PC-3 (cell line): ENCODE measurements around the gene SLC9A4. TPM values are rescaled to one million over a fixed set of nuclear protein-coding genes. Genes with fewer than 3 reads are reported as not detected.

Experiments used
- ATAC-seq: fragments of 200-7000 bp; cut with Tn5 transposase; 2 replicates; pipeline ENCODE4 v1.9.1; 2020; ENCODE audit warnings: mild to moderate bottlenecking, moderate library complexity
- BruUV-seq: library from RNA; stranded (reverse); fragments of 400-500 nt; replicated peaks from 2 replicates; lab custom pipeline; 2021; lab: Mats Ljungman, UMichigan
- CTCF ChIA-PET: fragments of 300-600 bp; sonication (Branson Sonifier 250); formaldehyde crosslinking; loops from one replicate; lab custom pipeline; 2022; ENCODE audit warnings: antibody characterized with exemption; lab: Charles Lee
- POLR2A ChIA-PET: fragments of 300-600 bp; sonication (Branson Sonifier 250); formaldehyde crosslinking; loops from one replicate; lab custom pipeline; 2022; ENCODE audit warnings: antibody characterized with exemption; ENCODE audit not compliant: unreplicated experiment; lab: Charles Lee
- DNase-seq: peaks from one replicate; pipeline ENCODE4 v3.0.0-alpha.2; 2015
- H2AFZ ChIP-seq: fragments of 300-600 bp; sonication (generic); 2 replicates; pipeline ENCODE4 v1.6.0; 2016; ENCODE audit warnings: antibody characterized with exemption, low read length
- H3F3A ChIP-seq: fragments of 300-600 bp; sonication (generic); one replicate; pipeline ENCODE4 v1.6.0; 2017; ENCODE audit warnings: antibody characterized with exemption, low read length, control low read depth, mild to moderate bottlenecking; ENCODE audit not compliant: unreplicated experiment
- H3K27ac ChIP-seq: fragments of 300-600 bp; sonication (generic); 2 replicates; pipeline ENCODE4 v1.5.1; 2016; ENCODE audit warnings: mild to moderate bottlenecking, low read length
- H3K27me3 ChIP-seq: fragments of 300-600 bp; sonication (generic); 2 replicates; pipeline ENCODE4 v1.6.1; 2016; ENCODE audit warnings: low read length, mixed read lengths
- H3K36me3 ChIP-seq: fragments of 300-600 bp; sonication (generic); 2 replicates; pipeline ENCODE4 v1.6.1; 2016; ENCODE audit warnings: low read depth, mixed run types, low read length, mixed read lengths
- H3K4me1 ChIP-seq: fragments of 300-600 bp; sonication (generic); 2 replicates; pipeline ENCODE4 v1.5.1; 2016; ENCODE audit warnings: low read length; ENCODE audit not compliant: insufficient read depth
- H3K4me2 ChIP-seq: fragments of 300-600 bp; sonication (generic); 2 replicates; pipeline ENCODE4 v1.6.0; 2016; ENCODE audit warnings: low read length
- H3K4me3 ChIP-seq: fragments of 300-600 bp; sonication (generic); 2 replicates; pipeline ENCODE4 v1.5.1; 2016; ENCODE audit warnings: mild to moderate bottlenecking, low read length, mixed read lengths
- H3K79me2 ChIP-seq: fragments of 300-600 bp; sonication (generic); 2 replicates; pipeline ENCODE4 v1.6.1; 2017; ENCODE audit warnings: low read length, mixed read lengths
- H3K9ac ChIP-seq: fragments of 300-600 bp; sonication (generic); 2 replicates; pipeline ENCODE4 v1.6.0; 2016; ENCODE audit warnings: mild to moderate bottlenecking, low read length
- H3K9me2 ChIP-seq: fragments of 300-600 bp; sonication (generic); replicated peaks from 2 replicates; pipeline ENCODE4 v1.6.1; 2016; ENCODE audit warnings: mixed run types, low read length, mixed read lengths
- H3K9me3 ChIP-seq: fragments of 300-600 bp; sonication (generic); 2 replicates; pipeline ENCODE4 v1.6.1; 2016; ENCODE audit warnings: low read length, mixed read lengths
- H4K20me1 ChIP-seq: fragments of 300-600 bp; sonication (generic); 2 replicates; pipeline ENCODE4 v1.6.1; 2016; ENCODE audit warnings: low read length, mixed read lengths
- EZH2 ChIP-seq: fragments of 300-600 bp; sonication (generic); IDR thresholded peaks from one replicate; pipeline ENCODE4 v1.6.1; 2017; ENCODE audit warnings: antibody characterized with exemption, mild to moderate bottlenecking, low read length; ENCODE audit not compliant: unreplicated experiment
- EZH2phosphoT487 ChIP-seq: fragments of 300-600 bp; sonication (generic); IDR thresholded peaks from 2 replicates; pipeline ENCODE4 v1.6.1; 2018; ENCODE audit warnings: mild to moderate bottlenecking, antibody characterized with exemption, low read length, borderline replicate concordance
- intact Hi-C: fragments of 100-400 bp; cut with micrococcal nuclease; formaldehyde crosslinking; loops from 2 replicates; pipeline ENCODE4 v1.9.0; 2023
- total RNA-seq: library from RNA; depleted of rRNA; stranded (reverse); fragments of >200 nt; gene quantifications from 2 replicates; pipeline ENCODE4 v1.2.3, GENCODE V29; 2014
- TF ChIP-seq, protein P1 (sequence below): fragments of 300-600 bp; sonication (generic); conservative IDR thresholded peaks from 2 replicates; pipeline ENCODE4 v1.5.1; 2017; ENCODE audit warnings: antibody characterized with exemption, low read depth, mild to moderate bottlenecking, low read length

The SLC9A4 gene
- total RNA-seq, 1 experiment from 2014 or later = 0.04 TPM

- H3K9me3 ChIP-seq = no peaks in the 10 kb centered on the region
- intact Hi-C loops = no loop called here
- no peaks in the 10 kb centered on the region for H3F3A ChIP-seq
- peaks cover 27% of the 10 kb centered on the region for H3K4me1 ChIP-seq
- no TSS peak for BruUV-seq
- H3K27ac ChIP-seq = no peak overlapping the region
- CTCF ChIA-PET = no interaction called here
- no peak overlapping the region for H3K4me3 ChIP-seq
- H3K9me2 ChIP-seq = no peaks in the 10 kb centered on the region
- no peak for DNase-seq
- ATAC-seq = no peak
- no peaks in the 10 kb centered on the region for H3K36me3 ChIP-seq
- H3K9ac ChIP-seq = no peak overlapping the region
- no peaks in the 10 kb centered on the region for H3K27me3 ChIP-seq
- H3K79me2 ChIP-seq = no peaks in the 10 kb centered on the region
- H2AFZ ChIP-seq = no peak overlapping the region
- no peak overlapping the region for H3K4me2 ChIP-seq
- TF ChIP-seq EZH2phosphoT487 = no peak
- TF ChIP-seq, protein P1, sequence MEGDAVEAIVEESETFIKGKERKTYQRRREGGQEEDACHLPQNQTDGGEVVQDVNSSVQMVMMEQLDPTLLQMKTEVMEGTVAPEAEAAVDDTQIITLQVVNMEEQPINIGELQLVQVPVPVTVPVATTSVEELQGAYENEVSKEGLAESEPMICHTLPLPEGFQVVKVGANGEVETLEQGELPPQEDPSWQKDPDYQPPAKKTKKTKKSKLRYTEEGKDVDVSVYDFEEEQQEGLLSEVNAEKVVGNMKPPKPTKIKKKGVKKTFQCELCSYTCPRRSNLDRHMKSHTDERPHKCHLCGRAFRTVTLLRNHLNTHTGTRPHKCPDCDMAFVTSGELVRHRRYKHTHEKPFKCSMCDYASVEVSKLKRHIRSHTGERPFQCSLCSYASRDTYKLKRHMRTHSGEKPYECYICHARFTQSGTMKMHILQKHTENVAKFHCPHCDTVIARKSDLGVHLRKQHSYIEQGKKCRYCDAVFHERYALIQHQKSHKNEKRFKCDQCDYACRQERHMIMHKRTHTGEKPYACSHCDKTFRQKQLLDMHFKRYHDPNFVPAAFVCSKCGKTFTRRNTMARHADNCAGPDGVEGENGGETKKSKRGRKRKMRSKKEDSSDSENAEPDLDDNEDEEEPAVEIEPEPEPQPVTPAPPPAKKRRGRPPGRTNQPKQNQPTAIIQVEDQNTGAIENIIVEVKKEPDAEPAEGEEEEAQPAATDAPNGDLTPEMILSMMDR = no peak
- TF ChIP-seq EZH2 = no peak
- H4K20me1 ChIP-seq = no peaks in the 10 kb centered on the region
- POLR2A ChIA-PET = no interaction called here
These were observed 39.1 kb downstream of the SLC9A4 start for GRCh38 chr2:102512161-102512560.

DNA sequence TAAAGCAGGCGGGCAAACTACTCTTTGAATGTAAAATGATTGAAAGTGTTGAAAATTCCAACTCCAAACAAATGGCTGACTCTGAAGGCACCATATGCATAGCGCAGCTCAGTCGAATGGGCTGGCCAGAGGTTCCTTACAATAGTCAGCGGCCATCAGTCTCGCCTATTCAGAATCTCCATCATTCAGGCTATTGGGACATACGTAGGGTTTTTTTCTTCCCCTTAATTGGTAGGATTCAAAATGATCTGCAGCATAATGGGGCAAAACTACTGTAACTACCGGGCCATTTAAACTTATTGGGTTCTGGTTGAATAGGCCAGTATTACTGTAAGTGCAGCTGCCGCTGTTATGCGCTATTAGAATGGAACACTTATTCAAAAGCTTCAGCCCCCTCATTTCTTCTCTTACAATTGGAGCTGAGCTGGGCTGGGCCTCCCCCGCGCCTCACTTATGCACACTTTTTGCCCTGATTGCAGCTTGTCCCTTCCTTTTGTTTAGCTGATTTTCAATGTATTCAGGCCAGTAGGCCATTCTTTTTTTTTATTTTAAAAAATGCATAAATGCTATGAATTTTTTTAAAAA, 40.4 kb downstream of the SLC9A4 start:
- DNase-seq (no peak), ATAC-seq (no peak)
- H3K79me2 ChIP-seq = no peaks in the 10 kb centered on the region
- H3K27ac ChIP-seq = no peak overlapping the region
- H3K4me2 ChIP-seq = peak overlapping the region; percentile 71
- POLR2A ChIA-PET = no interaction called here
- H3K9ac ChIP-seq = no peak overlapping the region
- CTCF ChIA-PET = interaction anchor here (1.0 kb wide), 1 partner anchor 102 kb away, joined by 6 read pairs; no protein-coding TSS in a partner anchor
- TF ChIP-seq EZH2phosphoT487 (no peak), EZH2 (no peak)
- TF ChIP-seq, protein P1 = no peak
- H3K27me3 ChIP-seq = no peaks in the 10 kb centered on the region
- H3K9me2 ChIP-seq = no peaks in the 10 kb centered on the region
- no TSS peak for BruUV-seq
- H3F3A ChIP-seq = no peaks in the 10 kb centered on the region
- no peaks in the 10 kb centered on the region for H3K36me3 ChIP-seq
- H3K9me3 ChIP-seq = no peaks in the 10 kb centered on the region
- H3K4me3 ChIP-seq = no peak overlapping the region; the same call in 1 of the 2 replicates
- intact Hi-C loops = no loop called here
- H3K4me1 ChIP-seq = peaks cover 27% of the 10 kb centered on the region
- H4K20me1 ChIP-seq = no peaks in the 10 kb centered on the region
- peak overlapping the region; percentile 23 for H2AFZ ChIP-seq
